Fibroblast of mammary gland (primary cell): ENCODE results near the gene B3GNT2.
A peak's percentile ranks its signal among the peaks of the same experiment; 100 is the strongest.
"Not testable (repeated sequence)": the region's sequence is repeated elsewhere in the genome, so short reads cannot be mapped to it uniquely, and the experiment has no call there.

ENCODE experiments used
- DNase-seq: peaks from one replicate; pipeline ENCODE4 v3.0.0-alpha.2; 2010; ENCODE audit warnings: low read depth
- H3K4me3 ChIP-seq: 2 replicates; pipeline ENCODE4 v1.5.1; 2011; ENCODE audit warnings: low read depth, mild to moderate bottlenecking, low read length, moderate library complexity; ENCODE audit not compliant: control insufficient read depth
- TF ChIP-seq, protein P1 (sequence below): conservative IDR thresholded peaks from 2 replicates; pipeline ENCODE4 v1.5.1; 2011; ENCODE audit warnings: low read depth, low read length, inconsistent platforms; ENCODE audit not compliant: control insufficient read depth, insufficient read depth

B3GNT2 gene

DNA sequence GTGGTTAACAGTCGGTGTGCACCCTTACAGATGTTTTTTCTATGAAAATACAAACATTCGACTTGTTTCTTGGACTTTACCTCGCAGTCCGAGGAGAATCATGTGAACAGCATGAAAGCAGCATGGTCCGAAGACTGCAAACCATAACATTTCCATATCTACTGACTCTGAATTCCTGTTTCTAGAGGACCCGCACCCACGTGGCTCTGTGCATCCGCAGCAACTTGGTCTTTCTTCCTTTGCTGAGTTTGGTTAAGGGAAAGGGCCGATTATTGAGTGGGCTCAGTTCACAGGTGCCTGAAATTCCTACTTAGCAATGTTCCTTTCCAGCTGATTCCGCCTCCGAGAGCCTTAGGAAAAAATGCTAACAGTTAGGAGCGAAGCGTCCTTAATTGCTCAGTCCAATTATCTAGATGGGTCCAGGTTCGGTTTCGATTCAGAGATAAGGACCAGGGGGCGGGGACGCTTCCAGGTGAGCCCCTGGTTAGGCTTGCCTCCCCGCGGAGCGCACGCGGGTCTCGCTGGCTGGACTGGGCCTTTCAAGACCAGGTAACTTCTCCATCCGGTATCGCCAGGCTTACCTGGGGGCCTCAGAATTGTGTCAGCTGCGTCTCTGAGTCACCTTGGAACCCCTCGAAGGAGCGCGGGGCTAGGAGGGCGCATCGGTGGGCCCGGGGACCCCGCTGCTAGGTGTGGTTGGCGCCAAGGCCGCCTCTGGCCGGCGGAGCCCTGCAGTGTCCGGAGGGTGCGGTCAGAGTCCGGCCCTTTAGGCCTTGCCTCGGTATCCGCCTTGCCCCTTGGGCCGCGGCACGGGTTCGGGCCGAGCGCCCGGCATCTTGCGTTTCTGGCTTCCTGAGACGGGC, 1.1 kb upstream of the B3GNT2 start:
- peak overlapping the region; percentile 89 for H3K4me3 ChIP-seq
- no peak for DNase-seq
- TF ChIP-seq, protein P1, sequence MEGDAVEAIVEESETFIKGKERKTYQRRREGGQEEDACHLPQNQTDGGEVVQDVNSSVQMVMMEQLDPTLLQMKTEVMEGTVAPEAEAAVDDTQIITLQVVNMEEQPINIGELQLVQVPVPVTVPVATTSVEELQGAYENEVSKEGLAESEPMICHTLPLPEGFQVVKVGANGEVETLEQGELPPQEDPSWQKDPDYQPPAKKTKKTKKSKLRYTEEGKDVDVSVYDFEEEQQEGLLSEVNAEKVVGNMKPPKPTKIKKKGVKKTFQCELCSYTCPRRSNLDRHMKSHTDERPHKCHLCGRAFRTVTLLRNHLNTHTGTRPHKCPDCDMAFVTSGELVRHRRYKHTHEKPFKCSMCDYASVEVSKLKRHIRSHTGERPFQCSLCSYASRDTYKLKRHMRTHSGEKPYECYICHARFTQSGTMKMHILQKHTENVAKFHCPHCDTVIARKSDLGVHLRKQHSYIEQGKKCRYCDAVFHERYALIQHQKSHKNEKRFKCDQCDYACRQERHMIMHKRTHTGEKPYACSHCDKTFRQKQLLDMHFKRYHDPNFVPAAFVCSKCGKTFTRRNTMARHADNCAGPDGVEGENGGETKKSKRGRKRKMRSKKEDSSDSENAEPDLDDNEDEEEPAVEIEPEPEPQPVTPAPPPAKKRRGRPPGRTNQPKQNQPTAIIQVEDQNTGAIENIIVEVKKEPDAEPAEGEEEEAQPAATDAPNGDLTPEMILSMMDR = no peak

DNA sequence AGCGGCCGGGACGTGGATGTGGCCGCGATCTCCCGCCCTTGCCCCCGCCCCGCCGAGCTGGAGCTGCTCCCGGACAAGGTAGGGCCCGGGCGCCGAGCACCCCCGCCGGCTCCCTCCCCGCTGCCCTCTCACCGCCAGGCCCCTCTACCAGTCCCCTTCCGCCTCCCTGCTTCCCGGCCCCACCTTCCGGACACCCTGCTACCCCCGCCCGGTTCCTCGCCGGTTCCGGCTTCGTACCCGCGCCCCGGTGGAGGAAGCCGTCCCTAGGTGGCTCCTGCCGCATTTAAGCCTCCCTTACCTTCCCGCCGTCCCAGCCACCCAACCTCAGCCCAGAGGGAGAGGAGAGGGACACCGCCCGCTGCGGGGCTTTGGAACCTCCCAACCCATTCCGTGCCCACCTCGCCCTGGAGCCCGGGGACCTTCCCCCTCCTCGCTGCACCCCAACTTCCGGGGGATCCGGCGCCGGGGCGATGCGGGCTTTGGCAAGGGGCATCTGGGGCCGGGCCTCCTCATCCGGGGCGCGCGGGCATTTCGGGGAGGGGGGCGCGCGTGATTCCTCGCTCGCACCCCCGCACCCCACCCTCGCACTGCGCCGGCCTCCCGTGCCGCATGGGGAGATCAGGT, 475 bp downstream of the B3GNT2 start:
- no peak for DNase-seq
- TF ChIP-seq, protein P1 = no peak
- peak overlapping the region; percentile 89 for H3K4me3 ChIP-seq

GRCh38 chr2:62197011-62197924, 1.4 kb downstream of the B3GNT2 start:
- peak overlapping the region; percentile 89 for H3K4me3 ChIP-seq
- TF ChIP-seq, protein P1 = no peak
- no peak for DNase-seq

DNA sequence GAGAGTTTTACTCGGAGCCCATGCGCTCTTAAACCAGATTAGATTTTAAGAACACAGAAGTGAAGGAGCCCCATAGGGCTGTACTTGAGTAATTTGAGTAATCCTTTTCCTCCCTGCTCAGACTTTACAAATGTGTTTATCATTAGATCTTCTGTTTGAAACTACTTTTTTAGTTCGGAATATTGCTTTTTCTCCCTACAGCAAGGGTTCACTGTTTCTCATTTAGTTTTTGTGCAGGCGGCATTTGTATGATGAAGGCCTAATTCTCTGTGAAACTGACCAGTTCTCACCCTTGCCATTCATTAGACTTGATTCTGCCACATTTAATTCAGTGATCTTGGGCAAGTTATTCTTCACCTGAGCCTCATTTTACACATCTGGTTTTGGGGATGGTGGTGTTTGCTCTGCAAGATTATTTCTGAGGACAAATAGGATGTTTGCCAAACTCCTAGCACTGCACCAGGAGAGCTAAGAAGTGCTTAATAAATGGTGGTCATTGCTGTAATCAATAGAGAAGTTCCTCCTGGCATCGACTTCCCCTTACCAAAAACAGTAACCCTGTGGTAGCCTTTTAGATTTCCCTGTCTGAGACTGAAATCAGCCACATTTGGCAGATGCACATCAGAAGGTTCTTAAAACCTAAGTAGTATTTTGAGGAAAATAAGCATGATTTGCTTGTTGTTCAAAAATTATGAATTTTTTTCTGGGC, 2.2 kb downstream of the B3GNT2 start:
- TF ChIP-seq, protein P1 = no peak
- peak overlapping the region; percentile 89 for H3K4me3 ChIP-seq
- peak; percentile 31 for DNase-seq

- not testable (repeated sequence) for DNase-seq, H3K4me3 ChIP-seq
Observed at GRCh38 chr2:62198854-62199253, 2.9 kb downstream of the B3GNT2 start.

DNA sequence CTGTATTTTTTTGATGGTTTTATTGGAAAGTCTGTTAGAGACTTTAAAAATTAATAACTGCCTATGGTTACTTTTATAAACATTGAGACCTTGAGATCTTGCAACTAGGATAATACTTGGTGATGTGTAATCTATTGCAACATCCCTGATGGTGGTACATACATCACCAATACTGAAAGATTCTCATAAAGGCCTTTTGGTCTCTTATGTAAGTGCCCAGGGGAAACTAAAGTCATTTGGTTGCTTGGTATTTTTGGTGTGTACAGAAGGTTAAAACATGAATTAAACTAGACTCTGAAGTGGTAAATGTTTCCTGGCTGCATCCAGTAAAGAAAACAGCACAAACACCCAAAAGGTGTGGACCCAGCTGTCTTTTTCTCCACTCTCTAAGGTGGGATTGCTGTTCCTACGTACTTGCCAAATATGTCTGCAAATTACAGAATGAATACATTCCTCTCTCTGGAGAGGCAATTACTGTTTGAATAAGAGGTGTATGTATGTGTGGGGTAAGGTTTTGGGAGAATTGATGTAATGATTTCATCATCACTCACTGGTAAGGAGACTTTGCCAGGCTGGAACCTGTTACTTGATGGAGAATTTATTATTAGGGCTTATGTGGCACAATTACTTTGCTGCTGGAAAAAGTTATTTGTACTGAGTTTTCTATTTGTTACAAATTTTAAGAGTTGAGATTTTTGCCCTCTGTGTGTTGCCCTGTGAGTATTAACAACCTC, 3.6 kb downstream of the B3GNT2 start:
- no peak overlapping the region for H3K4me3 ChIP-seq
- DNase-seq = peak; percentile 86
- TF ChIP-seq, protein P1 = no peak
